ENCODE results near the gene TPRN.

The TPRN gene

GRCh38 chr9:137183980-137184595 is 16.5 kb downstream of the TPRN start:
- Mint-ChIP-seq H3K36me3 (ENCODE audit: low read depth) (peaks cover 10% of the 10 kb centered on the region), H3K9me3 (no peaks in the 10 kb centered on the region), H3K4me3 (no peak overlapping the region), H3K27me3 (ENCODE audit: low read depth, poor library complexity) (no peaks in the 10 kb centered on the region), H3K27ac (no peak overlapping the region), H3K4me1 (peaks cover 19% of the 10 kb centered on the region)
- DNase-seq: no peak
- TF ChIP-seq CTCF (IDR thresholded peaks at IDR 0.05): no peak

GRCh38 chr9:137182836-137183235 is 17.7 kb downstream of the TPRN start:
- Mint-ChIP-seq H3K4me3 (no peak overlapping the region), H3K9me3 (no peaks in the 10 kb centered on the region), H3K27me3 (ENCODE audit: low read depth, poor library complexity) (no peaks in the 10 kb centered on the region), H3K4me1 (peaks cover 15% of the 10 kb centered on the region), H3K36me3 (ENCODE audit: low read depth) (peaks cover 10% of the 10 kb centered on the region), H3K27ac (no peak overlapping the region)
- no peak for DNase-seq
- TF ChIP-seq CTCF (IDR thresholded peaks at IDR 0.05): no peak

GRCh38 chr9:137181680-137182079 is 18.9 kb downstream of the TPRN start:
- H3K9me3 Mint-ChIP-seq: no peaks in the 10 kb centered on the region
- H3K4me1 Mint-ChIP-seq: peaks cover 4% of the 10 kb centered on the region
- no peak for DNase-seq
- H3K27me3 Mint-ChIP-seq (ENCODE audit: low read depth, poor library complexity): peaks cover 4% of the 10 kb centered on the region
- no peak overlapping the region for H3K27ac Mint-ChIP-seq
- H3K4me3 Mint-ChIP-seq: no peak overlapping the region
- no peak for TF ChIP-seq CTCF (IDR thresholded peaks at IDR 0.05)
- H3K36me3 Mint-ChIP-seq (ENCODE audit: low read depth): peaks cover 15% of the 10 kb centered on the region

- no peak overlapping the region for H3K4me3 Mint-ChIP-seq
- no peaks in the 10 kb centered on the region for H3K4me1 Mint-ChIP-seq
- peaks cover 16% of the 10 kb centered on the region for H3K27me3 Mint-ChIP-seq (ENCODE audit: low read depth, poor library complexity)
- no peak for TF ChIP-seq CTCF (IDR thresholded peaks at IDR 0.05)
- peaks cover 15% of the 10 kb centered on the region for H3K36me3 Mint-ChIP-seq (ENCODE audit: low read depth)
- DNase-seq: no peak
- no peaks in the 10 kb centered on the region for H3K9me3 Mint-ChIP-seq
- no peak overlapping the region for H3K27ac Mint-ChIP-seq
Observed at GRCh38 chr9:137180491-137180890, 20.1 kb downstream of the TPRN start.

GRCh38 chr9:137179761-137180160 is 20.8 kb downstream of the TPRN start:
- Mint-ChIP-seq H3K4me1 (no peaks in the 10 kb centered on the region), H3K9me3 (no peaks in the 10 kb centered on the region), H3K27ac (no peak overlapping the region), H3K36me3 (ENCODE audit: low read depth) (peaks cover 15% of the 10 kb centered on the region), H3K4me3 (no peak overlapping the region), H3K27me3 (ENCODE audit: low read depth, poor library complexity) (peaks cover 21% of the 10 kb centered on the region)
- no peak for DNase-seq
- no peak for TF ChIP-seq CTCF (IDR thresholded peaks at IDR 0.05)

GRCh38 chr9:137178939-137179630 is 21.5 kb downstream of the TPRN start:
- H3K4me1 Mint-ChIP-seq: no peaks in the 10 kb centered on the region
- no peak overlapping the region for H3K4me3 Mint-ChIP-seq
- H3K36me3 Mint-ChIP-seq (ENCODE audit: low read depth): peaks cover 11% of the 10 kb centered on the region
- peaks cover 26% of the 10 kb centered on the region for H3K27me3 Mint-ChIP-seq (ENCODE audit: low read depth, poor library complexity)
- no peak for TF ChIP-seq CTCF (IDR thresholded peaks at IDR 0.05)
- H3K27ac Mint-ChIP-seq: no peak overlapping the region
- H3K9me3 Mint-ChIP-seq: no peaks in the 10 kb centered on the region
- no peak for DNase-seq
